ENCODE measurements around the gene HPS1. TPM values are rescaled to one million over a fixed set of nuclear protein-coding genes. Genes with fewer than 3 reads are reported as not detected.

HPS1 gene
- polyA plus RNA-seq: 10 to 100 TPM; 23.6 to 45.0 (median 35.8) TPM

DNA sequence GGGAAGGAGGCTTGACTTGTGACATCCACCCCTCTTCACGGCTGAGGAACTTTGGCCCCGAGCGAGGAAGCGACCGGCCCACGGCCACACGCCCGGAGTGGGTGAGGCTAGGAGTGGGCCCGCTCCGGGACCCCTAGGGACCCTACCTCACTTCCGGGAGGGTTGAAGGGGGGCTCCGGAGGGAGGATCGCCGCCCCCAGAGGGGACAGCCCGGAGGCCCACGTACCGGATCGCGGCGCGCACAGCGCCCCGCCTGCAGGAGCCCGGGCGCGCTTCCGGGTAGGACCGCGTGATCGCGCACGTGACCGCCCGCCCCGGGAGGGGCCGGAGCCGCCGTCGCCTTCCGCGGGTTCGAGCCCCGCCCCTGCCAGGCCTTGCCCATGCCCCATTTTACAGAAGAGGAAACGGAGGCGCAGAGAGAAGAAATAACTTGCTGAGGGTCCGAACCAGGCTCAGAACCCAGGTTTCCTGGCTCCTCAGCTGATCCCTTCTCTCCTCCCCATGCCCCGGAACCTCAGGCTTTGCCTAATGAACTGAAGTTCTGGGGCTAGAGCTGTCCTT lies at the start of gene HPS1:
HPS1 (minus strand) TSS at position 275 of the 561 bp plus-strand sequence. CDS start 3,695 bp downstream, outside the sequence.
- 2 to 3% (median 2%) methylated on average over 41 to 47 of the region's 47 CpGs for WGBS, 3 donors
- peak within 1 kb of the TSS; percentile 73 for H3K27ac ChIP-seq (ENCODE audit: low read depth, low read length)

GRCh38 chr10:98492763-98493162 lies 46.0 kb upstream of the HPS1 start:
- 73 to 88% (median 87%) methylated on average over 1 of the region's 1 CpG for WGBS, 3 donors
- H3K27ac ChIP-seq (ENCODE audit: low read depth, low read length): no peak overlapping the region

DNA sequence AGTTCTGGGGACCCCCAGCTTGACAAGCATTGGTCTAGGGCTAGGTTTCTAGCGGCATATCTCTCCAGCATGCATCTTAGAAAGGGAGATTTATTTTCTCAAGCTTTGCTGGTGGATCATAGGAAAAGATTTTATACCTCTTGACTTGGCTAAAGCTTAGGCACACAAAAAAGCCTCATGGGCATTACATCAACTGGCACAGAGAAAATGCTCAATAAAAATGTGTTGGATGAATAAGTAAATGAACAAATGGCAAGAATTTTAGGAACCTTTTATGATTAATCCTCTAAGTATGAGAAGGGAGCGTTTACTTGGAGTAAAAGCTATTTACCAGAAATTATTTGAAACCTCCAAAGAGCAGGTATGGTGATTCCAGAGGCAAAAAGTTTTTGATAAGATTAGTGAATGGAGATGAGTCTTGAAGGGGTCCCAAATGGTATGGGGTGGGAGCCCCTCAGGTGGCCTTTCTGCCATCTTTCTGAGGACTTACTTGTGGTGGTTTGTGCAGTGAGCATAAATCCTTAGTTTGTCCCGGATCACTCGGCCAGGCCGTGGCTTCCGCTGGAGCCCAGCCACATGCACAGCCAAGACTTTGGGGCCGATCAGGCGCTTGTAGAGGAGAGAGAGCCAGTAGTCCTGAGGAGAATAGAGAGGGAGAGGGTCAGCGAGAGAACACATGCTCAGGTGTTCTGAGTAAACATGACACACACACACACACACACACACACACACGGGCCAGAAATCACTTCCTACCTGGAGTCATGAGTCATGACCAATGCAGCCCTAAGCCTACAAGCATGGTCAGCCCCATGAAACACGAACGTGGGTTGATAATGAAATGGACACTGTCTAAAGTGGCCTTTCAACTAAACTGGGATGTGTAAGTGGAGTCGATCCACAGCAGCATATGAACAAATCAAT lies 43.1 kb upstream of the HPS1 start:
- no peak overlapping the region for H3K27ac ChIP-seq (ENCODE audit: low read depth, low read length)
- 74 to 89% (median 81%) methylated on average over 13 of the region's 13 CpGs for WGBS, 3 donors

DNA sequence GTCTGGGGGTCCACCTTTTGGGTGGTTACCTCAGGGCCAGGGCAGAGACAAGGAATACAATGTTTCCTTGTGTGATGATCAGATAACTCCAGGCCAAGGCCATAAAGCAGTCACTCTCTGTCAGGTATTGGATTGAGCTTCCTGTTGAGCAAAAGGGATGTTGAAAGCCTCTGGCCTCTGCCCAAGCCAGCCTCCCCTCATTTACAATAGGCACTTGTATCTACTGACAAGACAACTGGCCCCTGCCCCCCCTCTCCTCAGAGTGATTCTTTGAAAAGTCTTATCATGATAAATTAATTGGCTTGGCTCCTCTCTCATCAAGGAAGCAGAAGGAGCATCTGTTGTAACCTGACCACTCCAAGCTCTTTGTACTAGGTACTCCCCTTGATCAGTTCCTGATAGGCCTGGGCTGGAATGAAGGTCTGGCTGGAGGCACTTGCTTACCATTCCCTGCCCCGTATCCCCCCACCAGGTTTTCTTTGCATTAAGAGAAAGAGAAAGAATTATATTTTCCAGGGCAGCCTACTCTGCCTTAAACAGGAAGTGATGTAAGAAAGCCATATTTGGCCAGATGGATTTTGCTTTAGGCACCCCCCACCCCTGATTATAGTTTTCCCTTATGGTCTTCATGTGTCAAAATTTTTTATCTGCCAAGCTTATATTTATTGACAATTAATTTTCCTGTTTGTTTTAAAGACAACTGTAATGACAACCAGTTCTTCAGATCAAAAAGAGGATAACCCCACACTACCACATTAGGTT lies 42.1 kb upstream of the HPS1 start:
- no peak overlapping the region for H3K27ac ChIP-seq (ENCODE audit: low read depth, low read length)
- 66 to 83% (median 71%) methylated on average over 1 of the region's 1 CpG for WGBS, 3 donors

DNA sequence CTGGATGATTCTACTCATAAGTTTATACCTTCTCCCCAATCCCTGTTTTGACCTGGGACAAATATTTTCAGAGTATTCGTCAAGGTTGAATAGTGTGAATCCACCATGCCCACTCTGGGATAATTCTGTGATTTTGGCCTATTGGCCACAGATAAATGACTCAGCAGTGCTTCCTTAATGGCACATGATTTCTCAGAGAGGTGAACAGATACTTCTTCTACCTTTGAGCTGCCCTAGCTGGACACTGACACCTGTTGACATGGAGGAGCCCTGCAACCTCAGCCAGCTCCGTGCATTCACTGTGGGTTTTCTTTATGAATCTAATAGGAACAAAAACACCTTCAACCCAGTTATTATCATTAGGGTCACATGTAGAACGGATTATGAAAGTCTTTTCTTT lies 40.9 kb upstream of the HPS1 start:
- no peak overlapping the region for H3K27ac ChIP-seq (ENCODE audit: low read depth, low read length)
- WGBS, 3 donors: 85 to 92% (median 89%) methylated on average over 3 of the region's 3 CpGs

GRCh38 chr10:98486421-98486820 lies 39.7 kb upstream of the HPS1 start:
- H3K27ac ChIP-seq (ENCODE audit: low read depth, low read length): no peak overlapping the region
- WGBS, 3 donors: 69 to 71% (median 69%) methylated on average over 3 of the region's 3 CpGs

DNA sequence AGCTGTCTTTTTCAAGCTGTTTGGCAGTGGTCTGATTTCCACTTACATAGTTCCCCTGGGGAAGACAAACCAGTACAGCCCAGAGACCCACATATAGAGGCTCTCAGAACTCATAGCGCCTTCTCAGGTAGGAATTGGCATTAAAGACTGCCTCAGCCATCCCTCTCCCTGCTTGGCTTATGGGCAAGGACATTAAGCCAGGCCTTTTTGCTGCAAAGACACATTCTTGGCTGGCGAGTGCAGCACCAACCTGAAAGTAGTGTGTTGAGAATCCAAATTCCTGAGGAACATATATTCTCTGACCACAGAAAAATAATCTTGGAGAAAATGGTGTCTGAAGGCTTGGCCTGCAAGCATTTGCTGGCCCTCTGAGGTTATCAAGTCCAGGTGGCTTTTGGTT lies 39.2 kb upstream of the HPS1 start:
- H3K27ac ChIP-seq (ENCODE audit: low read depth, low read length): no peak overlapping the region
- 76 to 84% (median 79%) methylated on average over 2 of the region's 2 CpGs for WGBS, 3 donors

DNA sequence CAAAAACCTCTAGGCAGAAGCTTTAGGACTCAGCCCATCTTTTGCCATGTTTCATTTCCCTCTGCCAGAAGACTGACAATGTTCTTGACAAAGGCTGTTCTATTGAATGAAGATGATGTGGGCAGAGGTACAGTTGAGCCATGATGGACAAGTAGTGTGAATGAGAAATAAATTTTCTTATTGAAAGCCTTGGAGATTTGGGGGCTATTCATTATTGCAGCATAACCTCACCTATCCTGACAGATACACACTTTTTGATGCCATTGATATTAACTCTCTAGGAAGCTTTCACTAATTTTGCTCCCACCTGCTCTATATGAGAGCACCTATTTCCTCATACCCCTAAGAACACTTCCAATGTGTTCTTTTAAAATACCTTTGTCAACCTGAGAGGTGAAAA lies 36.9 kb upstream of the HPS1 start:
- no peak overlapping the region for H3K27ac ChIP-seq (ENCODE audit: low read depth, low read length)

- H3K27ac ChIP-seq (ENCODE audit: low read depth, low read length): no peak overlapping the region
- 93 to 98% (median 97%) methylated on average over 2 of the region's 2 CpGs for WGBS, 3 donors
These were observed 35.4 kb upstream of the HPS1 start for GRCh38 chr10:98482096-98482495.

DNA sequence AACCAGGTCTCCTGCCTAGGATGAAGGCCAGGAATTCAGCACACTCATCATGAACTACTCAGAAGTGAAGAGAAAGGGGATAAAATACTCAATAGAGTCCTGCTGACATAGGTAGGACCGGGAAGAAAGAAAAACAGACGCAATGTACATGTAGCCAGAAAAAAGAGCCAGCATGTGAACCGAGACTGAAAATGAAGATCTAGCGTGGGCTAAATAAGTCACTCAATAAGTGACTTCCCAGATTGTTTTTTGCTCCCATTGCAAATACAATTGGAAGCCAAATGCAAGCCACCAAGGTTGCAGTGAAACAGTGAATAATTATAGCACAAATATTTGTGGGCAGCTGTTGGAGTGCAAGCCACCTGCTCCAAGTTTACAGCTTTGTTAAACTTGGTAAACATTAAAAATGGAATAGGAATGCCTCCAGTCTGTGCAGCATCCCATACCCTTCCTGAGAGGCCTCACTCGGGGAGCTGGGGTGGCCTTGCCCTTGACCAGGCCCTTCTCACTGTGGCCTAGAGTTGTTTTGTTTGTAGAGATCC lies 34.7 kb upstream of the HPS1 start:
- no peak overlapping the region for H3K27ac ChIP-seq (ENCODE audit: low read depth, low read length)
- WGBS, 3 donors: 76 to 84% (median 83%) methylated on average over 5 of the region's 5 CpGs

GRCh38 chr10:98478430-98479222 lies 31.9 kb upstream of the HPS1 start:
- 72 to 83% (median 74%) methylated on average over 6 of the region's 6 CpGs for WGBS, 3 donors
- H3K27ac ChIP-seq (ENCODE audit: low read depth, low read length): no peak overlapping the region

- H3K27ac ChIP-seq (ENCODE audit: low read depth, low read length): no peak overlapping the region
These were observed 31.1 kb upstream of the HPS1 start for GRCh38 chr10:98477861-98478260.

DNA sequence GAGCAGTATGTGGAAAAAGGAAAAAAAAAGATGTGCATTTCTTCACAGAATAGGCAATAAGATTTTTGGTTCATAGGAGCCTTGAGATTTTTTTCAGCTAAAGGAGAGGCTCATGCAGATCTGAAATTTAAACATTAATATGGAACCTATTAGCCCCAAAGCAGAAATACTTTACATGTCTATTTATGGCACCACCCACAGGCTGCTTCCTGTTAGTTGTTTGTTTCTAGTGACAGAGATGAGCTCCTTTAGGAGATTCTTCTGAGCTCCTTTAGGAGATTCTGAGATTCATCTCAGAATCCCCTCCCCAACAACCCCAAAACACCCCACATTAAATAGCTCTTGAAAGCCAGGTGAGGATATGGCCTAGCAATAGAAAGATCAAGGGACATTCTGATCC lies 27.9 kb upstream of the HPS1 start:
- no peak overlapping the region for H3K27ac ChIP-seq (ENCODE audit: low read depth, low read length)

DNA sequence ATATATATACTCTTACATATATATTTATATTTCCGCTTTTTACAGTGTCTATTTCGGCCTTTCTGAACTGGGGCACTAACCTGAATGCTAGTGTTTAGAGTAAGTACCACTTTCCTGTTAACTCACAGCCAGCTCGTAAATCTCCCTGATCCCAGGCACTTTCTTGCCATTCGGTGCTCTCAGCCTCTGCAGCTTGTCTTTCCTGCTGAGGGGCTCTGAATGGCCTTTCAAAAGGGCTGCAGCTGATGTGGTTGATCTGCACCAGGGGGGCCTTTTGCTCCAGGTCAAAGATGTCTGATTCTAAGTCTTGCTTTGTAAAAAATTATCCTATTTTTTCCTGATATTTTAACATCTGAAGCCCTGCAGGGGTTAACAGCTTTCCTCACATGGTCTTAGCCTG lies 25.5 kb upstream of the HPS1 start:
- WGBS, 3 donors: 45 to 79% (median 57%) methylated on average over 4 of the region's 4 CpGs
- H3K27ac ChIP-seq (ENCODE audit: low read depth, low read length): no peak overlapping the region

DNA sequence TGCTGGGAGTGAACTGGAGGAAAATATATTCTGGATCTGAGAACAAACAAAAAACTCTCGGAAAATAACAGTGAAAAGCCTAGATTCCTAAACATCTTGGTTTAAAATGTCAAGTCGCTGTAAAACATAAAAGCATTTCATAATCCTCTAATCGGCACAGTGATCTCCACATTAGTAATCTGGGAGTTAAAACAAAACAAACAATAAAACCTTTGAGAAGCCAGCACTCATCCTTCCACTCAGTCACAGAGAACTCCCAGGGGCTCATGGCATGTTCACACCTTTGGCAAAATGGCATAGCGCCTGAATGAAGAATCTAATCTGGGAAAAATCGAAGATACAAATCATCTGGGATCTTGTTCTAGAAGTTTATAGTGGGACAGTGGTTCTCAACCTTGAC lies 24.1 kb upstream of the HPS1 start:
- WGBS, 3 donors: 83 to 88% (median 86%) methylated on average over 5 of the region's 5 CpGs
- no peak overlapping the region for H3K27ac ChIP-seq (ENCODE audit: low read depth, low read length)

GRCh38 chr10:98469001-98469931 lies 22.5 kb upstream of the HPS1 start:
- no peak overlapping the region for H3K27ac ChIP-seq (ENCODE audit: low read depth, low read length)
- 65 to 78% (median 75%) methylated on average over 2 of the region's 2 CpGs for WGBS, 3 donors

- WGBS, 3 donors: 2 to 4% (median 3%) methylated on average over 35 to 44 of the region's 44 CpGs
- H3K27ac ChIP-seq (ENCODE audit: low read depth, low read length): no peak overlapping the region
These were observed 21.0 kb upstream of the HPS1 start for GRCh38 chr10:98467506-98468318.
